ENCODE results near the gene TSPAN9.

Gene TSPAN9

GRCh38 chr12:3101309-3102024 lies 24.3 kb downstream of the TSPAN9 start:
- no peaks in the 10 kb centered on the region for H3K36me3 ChIP-seq (ENCODE audit: insufficient read depth, low read length)
- no peak overlapping the region for H3K4me2 ChIP-seq (ENCODE audit: low read length)
- no peaks in the 10 kb centered on the region for H4K20me1 ChIP-seq (ENCODE audit: insufficient read depth, low read length)
- H3K27ac ChIP-seq (ENCODE audit: low read depth, low read length, poor library complexity, severe bottlenecking): no peak overlapping the region
- H3F3A ChIP-seq (ENCODE audit: insufficient read depth, low read length): no peaks in the 10 kb centered on the region
- H3K9me3 ChIP-seq (ENCODE audit: low read length): no peaks in the 10 kb centered on the region
- no peaks in the 10 kb centered on the region for H3K79me2 ChIP-seq (ENCODE audit: insufficient read depth, low read length)
- H3K4me3 ChIP-seq (ENCODE audit: low read depth, low read length, poor library complexity, severe bottlenecking): no peak overlapping the region
- peaks cover 11% of the 10 kb centered on the region for H3K4me1 ChIP-seq (ENCODE audit: insufficient read depth, low read length, severe bottlenecking)
- no peak overlapping the region for H2AFZ ChIP-seq (ENCODE audit: low read length)
- H3K9ac ChIP-seq (ENCODE audit: low read length): no peak overlapping the region
- TF ChIP-seq CTCF (IDR thresholded peaks at IDR 0.05; ENCODE audit: low read length) (no peak), EZH2 (IDR thresholded peaks at IDR 0.05; ENCODE audit: borderline replicate concordance, low read length) (no peak)
- peaks cover 15% of the 10 kb centered on the region; the same call in 1 of the 2 replicates for H3K27me3 ChIP-seq (ENCODE audit: insufficient read depth, low read length)
- H3K9me2 ChIP-seq (ENCODE audit: low read depth, low read length): no peaks in the 10 kb centered on the region

- Histone ChIP-seq H3K27me3 (ENCODE audit: insufficient read depth, low read length) (peaks cover 15% of the 10 kb centered on the region; the same call in 1 of the 2 replicates), H3K4me3 (ENCODE audit: low read depth, low read length, poor library complexity, severe bottlenecking) (no peak overlapping the region), H3K9me3 (ENCODE audit: low read length) (no peaks in the 10 kb centered on the region), H3K9me2 (ENCODE audit: low read depth, low read length) (no peaks in the 10 kb centered on the region), H3F3A (ENCODE audit: insufficient read depth, low read length) (no peaks in the 10 kb centered on the region), H3K36me3 (ENCODE audit: insufficient read depth, low read length) (no peaks in the 10 kb centered on the region), H3K27ac (ENCODE audit: low read depth, low read length, poor library complexity, severe bottlenecking) (no peak overlapping the region), H3K4me1 (ENCODE audit: insufficient read depth, low read length, severe bottlenecking) (peaks cover 4% of the 10 kb centered on the region), H3K79me2 (ENCODE audit: insufficient read depth, low read length) (no peaks in the 10 kb centered on the region), H4K20me1 (ENCODE audit: insufficient read depth, low read length) (no peaks in the 10 kb centered on the region), H3K9ac (ENCODE audit: low read length) (no peak overlapping the region), H3K4me2 (ENCODE audit: low read length) (no peak overlapping the region), H2AFZ (ENCODE audit: low read length) (no peak overlapping the region)
- no peak for TF ChIP-seq CTCF (IDR thresholded peaks at IDR 0.05; ENCODE audit: low read length)
- no peak for TF ChIP-seq EZH2 (IDR thresholded peaks at IDR 0.05; ENCODE audit: borderline replicate concordance, low read length)
Observed at GRCh38 chr12:3102771-3103410, 25.7 kb downstream of the TSPAN9 start.

- no peaks in the 10 kb centered on the region for H3K9me2 ChIP-seq (ENCODE audit: low read depth, low read length)
- H3K9me3 ChIP-seq (ENCODE audit: low read length): no peaks in the 10 kb centered on the region
- no peak overlapping the region for H3K4me3 ChIP-seq (ENCODE audit: low read depth, low read length, poor library complexity, severe bottlenecking)
- no peak overlapping the region for H2AFZ ChIP-seq (ENCODE audit: low read length)
- H3K36me3 ChIP-seq (ENCODE audit: insufficient read depth, low read length): no peaks in the 10 kb centered on the region
- H3K27me3 ChIP-seq (ENCODE audit: insufficient read depth, low read length): peaks cover 15% of the 10 kb centered on the region; the same call in 1 of the 2 replicates
- H3F3A ChIP-seq (ENCODE audit: insufficient read depth, low read length): no peaks in the 10 kb centered on the region
- H3K4me1 ChIP-seq (ENCODE audit: insufficient read depth, low read length, severe bottlenecking): no peaks in the 10 kb centered on the region
- H4K20me1 ChIP-seq (ENCODE audit: insufficient read depth, low read length): no peaks in the 10 kb centered on the region
- TF ChIP-seq EZH2 (IDR thresholded peaks at IDR 0.05; ENCODE audit: borderline replicate concordance, low read length) (no peak), CTCF (IDR thresholded peaks at IDR 0.05; ENCODE audit: low read length) (no peak)
- no peak overlapping the region for H3K4me2 ChIP-seq (ENCODE audit: low read length)
- H3K9ac ChIP-seq (ENCODE audit: low read length): no peak overlapping the region
- no peak overlapping the region for H3K27ac ChIP-seq (ENCODE audit: low read depth, low read length, poor library complexity, severe bottlenecking)
- no peaks in the 10 kb centered on the region for H3K79me2 ChIP-seq (ENCODE audit: insufficient read depth, low read length)
Observed at GRCh38 chr12:3103806-3104205, 26.6 kb downstream of the TSPAN9 start.

All from OCI-LY1 (cell line).